Left lung (tissue), 10 donors: ENCODE measurements around the gene CAPN5. TPM values are rescaled to one million over a fixed set of nuclear protein-coding genes. Genes with fewer than 3 reads are reported as not detected.

Source experiments
- ATAC-seq: fragments of 200-7000 bp; cut with Tn5 transposase; one replicate; pipeline ENCODE4 v1.9.1; 2020; ENCODE audit warnings: moderate library complexity
- DNase-seq, 4 donors: peaks; one replicate each; pipeline ENCODE4 v3.0.0-alpha.2; 2013 to 2020
- H3K27ac ChIP-seq, 2 donors: fragments of 200-600 bp; sonication (generic) in 1 of 2; one replicate each; pipeline versions ENCODE4 v1.5.0 to v1.8.0; 2020 to 2021
- H3K27me3 ChIP-seq, 2 donors: fragments of 200-600 bp; sonication (generic) in 1 of 2; one replicate each; pipeline versions ENCODE4 v1.5.0 to v1.8.0; 2020 to 2021
- H3K36me3 ChIP-seq, 2 donors: fragments of 200-600 bp; sonication (generic) in 1 of 2; one replicate each; pipeline versions ENCODE4 v1.5.0 to v1.8.0; 2020 to 2021
- H3K4me1 ChIP-seq, 2 donors: fragments of 200-600 bp; one replicate each; pipeline ENCODE4 v1.8.0; 2021
- H3K4me3 ChIP-seq, 2 donors: fragments of 200-600 bp; sonication (generic) in 1 of 2; one replicate each; pipeline versions ENCODE4 v1.5.0 to v1.8.0; 2020 to 2021; ENCODE audit warnings: mild to moderate bottlenecking in 1 of 2
- H3K9me3 ChIP-seq, 2 donors: fragments of 200-600 bp; sonication (generic) in 1 of 2; one replicate each; pipeline versions ENCODE4 v1.5.0 to v1.8.0; 2020 to 2021
- CTCF ChIP-seq, 2 donors: fragments of 200-600 bp; sonication (generic) in 1 of 2; IDR thresholded peaks; one replicate each; pipeline versions ENCODE4 v1.5.0 to v1.8.0; 2021; ENCODE audit warnings: antibody characterized with exemption in 2 of 2
- intact Hi-C, 2 donors: fragments of 100-400 bp; cut with DNase I; formaldehyde crosslinking; loops; one replicate each; pipeline versions ENCODE4 v1.11.2 to v1.14.2; 2022
- polyA plus RNA-seq, 6 donors: library from polyadenylated mRNA; unstranded; fragments of 120-200 nt; gene quantifications; one replicate each; pipeline ENCODE4 v1.2.1, GENCODE V29; 2013; ENCODE audit not compliant: insufficient read length in 6 of 6
- total RNA-seq, 2 donors: library from RNA; stranded (reverse); fragmentation: NEBNext Ultra II Directional; extraction: Animal tissue kit (Norgen Biotek cat#: 25700); gene quantifications; one replicate each; pipeline ENCODE4 v1.2.1, GENCODE V29; 2021
- donor health status: DM: no; HTN: yes; CAD: no.
- donor health status: DM: no; HTN: no; CAD: no.

The CAPN5 gene
- total and polyA plus RNA-seq, 8 donors: 11.7 to 32.9 (median 24.8) TPM

GRCh38 chr11:77030834-77031414 is 35.8 kb upstream of the CAPN5 start:
- no peak for ATAC-seq
- no peak overlapping the region for H3K4me3 ChIP-seq
- H3K36me3 ChIP-seq: no peaks in the 10 kb centered on the region
- H3K27ac ChIP-seq: no peak overlapping the region
- peaks cover 0 to 3% of the 10 kb centered on the region in 2 donors for H3K4me1 ChIP-seq
- peaks cover 0 to 20% of the 10 kb centered on the region in 2 donors for H3K27me3 ChIP-seq
- no peak for TF ChIP-seq CTCF (IDR thresholded peaks at IDR 0.05)
- H3K9me3 ChIP-seq: no peaks in the 10 kb centered on the region
- no peak for DNase-seq
- intact Hi-C loops: no loop called here

GRCh38 chr11:77031599-77031998 is 35.2 kb upstream of the CAPN5 start:
- no peak overlapping the region for H3K27ac ChIP-seq
- intact Hi-C loops: no loop called here
- no peaks in the 10 kb centered on the region for H3K9me3 ChIP-seq
- no peak for TF ChIP-seq CTCF (IDR thresholded peaks at IDR 0.05)
- H3K4me3 ChIP-seq: no peak overlapping the region
- H3K36me3 ChIP-seq: no peaks in the 10 kb centered on the region
- H3K27me3 ChIP-seq: peaks cover 0 to 21% of the 10 kb centered on the region in 2 donors
- no peak for DNase-seq
- ATAC-seq: no peak
- H3K4me1 ChIP-seq: peaks cover 0 to 3% of the 10 kb centered on the region in 2 donors

GRCh38 chr11:77035039-77035438 is 31.7 kb upstream of the CAPN5 start:
- TF ChIP-seq CTCF (IDR thresholded peaks at IDR 0.05): no peak
- Histone ChIP-seq H3K4me3 (no peak overlapping the region), H3K36me3 (no peaks in the 10 kb centered on the region), H3K27ac (no peak overlapping the region), H3K27me3 (peaks cover 7 to 51% of the 10 kb centered on the region in 2 donors), H3K4me1 (peaks cover 6 to 8% of the 10 kb centered on the region in 2 donors), H3K9me3 (no peaks in the 10 kb centered on the region)
- ATAC-seq (no peak), DNase-seq (no peak)
- intact Hi-C loops: no loop called here

- H3K9me3 ChIP-seq: no peaks in the 10 kb centered on the region
- peaks cover 13 to 51% of the 10 kb centered on the region in 2 donors for H3K27me3 ChIP-seq
- no peak overlapping the region for H3K4me3 ChIP-seq
- peaks cover 7 to 14% of the 10 kb centered on the region in 2 donors for H3K4me1 ChIP-seq
- DNase-seq (peak in 1 of 4 donors; percentile 39), ATAC-seq (peak; percentile 61)
- TF ChIP-seq CTCF (IDR thresholded peaks at IDR 0.05): no peak
- H3K36me3 ChIP-seq: no peaks in the 10 kb centered on the region
- H3K27ac ChIP-seq: no peak overlapping the region
- intact Hi-C loops: no loop called here
These were observed 31.2 kb upstream of the CAPN5 start for GRCh38 chr11:77035580-77035979.

GRCh38 chr11:77036398-77036797 is 30.4 kb upstream of the CAPN5 start:
- Histone ChIP-seq H3K9me3 (no peaks in the 10 kb centered on the region), H3K4me1 (peaks cover 7 to 14% of the 10 kb centered on the region in 2 donors), H3K27me3 (peaks cover 14 to 51% of the 10 kb centered on the region in 2 donors), H3K27ac (no peak overlapping the region), H3K4me3 (no peak overlapping the region), H3K36me3 (no peaks in the 10 kb centered on the region)
- intact Hi-C loops: no loop called here
- DNase-seq: no peak
- no peak for TF ChIP-seq CTCF (IDR thresholded peaks at IDR 0.05)
- ATAC-seq: peak; percentile 65
